Measurements from ENCODE around the gene LALBA. TPM values are rescaled to one million over a fixed set of nuclear protein-coding genes. Genes with fewer than 3 reads are reported as not detected.
A peak's percentile ranks its signal among the peaks of the same experiment; 100 is the strongest.

The LALBA gene
- total and polyA plus RNA-seq, 2 of the 8 experiments (the other 6 are each of a cell fraction or from before 2014, with no cell fraction given), result not detected

- FAIRE-seq (peak; percentile 50), DNase-seq (ENCODE audit: low read depth in 1 of 2, low spot score in 2 of 2) (no peak)
- no peak overlapping the region for H4K5ac ChIP-seq (ENCODE audit: insufficient read length, low read depth, low read length)
- no peaks in the 10 kb centered on the region for H3K23me2 ChIP-seq (ENCODE audit: low read depth, low read length)
- no peak overlapping the region for H2BK12ac ChIP-seq (ENCODE audit: low read depth, low read length)
- H3K4me1 ChIP-seq (replicated peaks in 1 of 4; ENCODE audit: control insufficient read depth in 3 of 4, insufficient read depth in 4 of 4, low read length in 3 of 4), result peaks cover 0 to 7% (median 2%) of the 10 kb centered on the region in 4 experiments; a peak in 1 of 7 replicates
- H3K36me3 ChIP-seq (ENCODE audit: control insufficient read depth in 2 of 4, insufficient read depth in 4 of 4, low read length in 3 of 4), result no peaks in the 10 kb centered on the region
- H3K4me2 ChIP-seq (ENCODE audit: insufficient read depth in 1 of 2, low read depth in 2 of 2, low read length in 2 of 2), result no peak overlapping the region
- no peak overlapping the region for H3K4me3 ChIP-seq (ENCODE audit: extremely low read depth in 1 of 4, insufficient read depth in 2 of 4, low read depth in 3 of 4, low read length in 4 of 4)
- no peak overlapping the region for H3K9ac ChIP-seq (replicated peaks in 1 of 4; ENCODE audit: extremely low read depth in 1 of 4, low read depth in 3 of 4, low read length in 3 of 4)
- no peak overlapping the region for H3K27ac ChIP-seq (ENCODE audit: low read depth, low read length)
- H2BK15ac ChIP-seq (ENCODE audit: low read length), result peak overlapping the region; percentile 61; the same call in 1 of the 2 replicates
- ChIA-PET POLR2A (ENCODE audit: partially characterized antibody) (interaction anchor here (1.4 kb wide), 1 partner anchor 11 kb away, joined by 3 read pairs; no protein-coding TSS in a partner anchor), CTCF (ENCODE audit: partially characterized antibody) (interaction anchor here (0.6 to 1.9 kb wide), 3 partner anchors 13 to 62 kb away, joined by 3 to 12 read pairs (median 9); no protein-coding TSS in a partner anchor)
- no peak overlapping the region for H2BK5ac ChIP-seq (ENCODE audit: low read depth, low read length)
- no peak overlapping the region for H2AK5ac ChIP-seq (ENCODE audit: low read depth, low read length)
- 91% methylated on average over 6 of the region's 6 CpGs; no CpG with 5 or more reads in 1 of the 2 experiments for WGBS, 2 experiments (ENCODE audit: extremely low coverage in 1 of 2, insufficient coverage in 1 of 2, insufficient read length in 1 of 2, insufficient replicate concordance in 2 of 2, low coverage in 1 of 2, low lambda C conversion rate in 2 of 2, missing lambda C conversion rate in 1 of 2)
- H3K14ac ChIP-seq (ENCODE audit: insufficient read length), result no peak overlapping the region
- H4K91ac ChIP-seq (replicated peaks; ENCODE audit: insufficient read length, low read length), result no peak overlapping the region
- H2BK120ac ChIP-seq (replicated peaks; ENCODE audit: low read depth, low read length), result no peak overlapping the region
- no peaks in the 10 kb centered on the region for H3K27me3 ChIP-seq (replicated peaks in 1 of 4; ENCODE audit: control insufficient read depth in 3 of 4, extremely low read depth in 1 of 4, insufficient read depth in 3 of 4, low read length in 3 of 4)
- no peak overlapping the region for H3K23ac ChIP-seq (ENCODE audit: insufficient read length)
- H3K4ac ChIP-seq (replicated peaks; ENCODE audit: insufficient read length, low read depth, low read length), result no peak overlapping the region
- H4K8ac ChIP-seq (ENCODE audit: extremely low read depth, insufficient read depth, low read length), result no peak overlapping the region
- TF ChIP-seq MAX (IDR thresholded peaks at IDR 0.05) (no peak), ASH2L (IDR thresholded peaks at IDR 0.05; ENCODE audit: low read length) (no peak), YY1 (IDR thresholded peaks at IDR 0.05; ENCODE audit: low read depth, low read length) (peak; percentile 75; the same call in 1 of the 2 replicates), NRF1 (IDR thresholded peaks at IDR 0.05; ENCODE audit: low read depth, low read length) (no peak), GTF2F1 (IDR thresholded peaks at IDR 0.05; ENCODE audit: borderline replicate concordance, low read depth, low read length) (no peak), POU5F1 (IDR thresholded peaks at IDR 0.05; ENCODE audit: low read depth, low read length) (peak; percentile 62; the same call in 1 of the 2 replicates), EGR1 (IDR thresholded peaks at IDR 0.05; ENCODE audit: borderline replicate concordance, low read depth, low read length) (no peak), CHD2 (IDR thresholded peaks at IDR 0.05; ENCODE audit: low read length) (no peak), SAP30 (IDR thresholded peaks at IDR 0.05; ENCODE audit: insufficient read depth, insufficient replicate concordance, low read length) (no peak), USF2 (IDR thresholded peaks at IDR 0.05; ENCODE audit: low read length) (no peak), GABPA (IDR thresholded peaks at IDR 0.05; ENCODE audit: borderline replicate concordance, insufficient read depth, low read length) (no peak), JUND (IDR thresholded peaks at IDR 0.05; ENCODE audit: low read length) (no peak)
- no peaks in the 10 kb centered on the region for H4K20me1 ChIP-seq (replicated peaks in 1 of 2; ENCODE audit: control insufficient read depth in 1 of 2, insufficient read depth in 2 of 2, low read length in 2 of 2)
- H3K79me1 ChIP-seq (ENCODE audit: low read depth, low read length), result no peaks in the 10 kb centered on the region
- H3K79me2 ChIP-seq (ENCODE audit: control insufficient read depth in 1 of 2, insufficient read depth in 2 of 2, low read length in 2 of 2), result no peaks in the 10 kb centered on the region
- peaks cover 4 to 5% of the 10 kb centered on the region in 2 experiments; a peak in 2 of 4 replicates for H3K9me3 ChIP-seq (ENCODE audit: insufficient read depth in 2 of 2, low read depth in 1 of 2, low read length in 1 of 2)
- no peak overlapping the region; the same call in 1 of the 2 replicates for H3K18ac ChIP-seq (ENCODE audit: extremely low read depth, low read length)
- H3K56ac ChIP-seq (replicated peaks; ENCODE audit: insufficient read length, low read depth, low read length), result no peak overlapping the region
- H2AFZ ChIP-seq (ENCODE audit: low read length), result no peak overlapping the region
- H2BK20ac ChIP-seq (ENCODE audit: low read length), result no peak overlapping the region
Observed at GRCh38 chr12:48556631-48557030, 13.2 kb downstream of the LALBA start.

Measured in H1 (cell line).